Activated T-helper 17 cell treated with anti-CD3 and anti-CD28 coated beads, Interleukin-2, amount 50 U/mL, for 72 hours (primary cell): ENCODE measurements around the gene NOXO1. TPM values are rescaled to one million over a fixed set of nuclear protein-coding genes. Genes with fewer than 3 reads are reported as not detected.
A peak's percentile ranks its signal among the peaks of the same experiment; 100 is the strongest.

Source experiments
- ATAC-seq: fragments of 150-1000 bp; cut with Tn5 transposase; replicated peaks from 2 replicates; pipeline ENCODE4 v1.10.0; 2021; ENCODE audit warnings: mild to moderate bottlenecking, moderate library complexity
- H3K27ac Mint-ChIP-seq: one replicate; pipeline ENCODE4 v1.8.0; 2022; ENCODE audit warnings: mixed read lengths
- H3K27me3 Mint-ChIP-seq: one replicate; pipeline ENCODE4 v1.8.0; 2022; ENCODE audit warnings: mixed read lengths
- H3K36me3 Mint-ChIP-seq: one replicate; pipeline ENCODE4 v1.8.0; 2022; ENCODE audit warnings: low read depth, mild to moderate bottlenecking, mixed read lengths
- H3K4me1 Mint-ChIP-seq: one replicate; pipeline ENCODE4 v1.8.0; 2022; ENCODE audit warnings: mixed read lengths
- H3K4me3 Mint-ChIP-seq: one replicate; pipeline ENCODE4 v1.8.0; 2022; ENCODE audit warnings: mild to moderate bottlenecking, mixed read lengths
- H3K9me3 Mint-ChIP-seq: one replicate; pipeline ENCODE4 v1.8.0; 2022; ENCODE audit warnings: mixed read lengths
- total RNA-seq, 2 donors: library from RNA; stranded (reverse); gene quantifications; one replicate each; pipeline ENCODE4 v1.2.3, GENCODE V29; 2022

Gene NOXO1
- total RNA-seq, 2 donors from 2014 or later: 1.0 TPM; not detected in 1

DNA sequence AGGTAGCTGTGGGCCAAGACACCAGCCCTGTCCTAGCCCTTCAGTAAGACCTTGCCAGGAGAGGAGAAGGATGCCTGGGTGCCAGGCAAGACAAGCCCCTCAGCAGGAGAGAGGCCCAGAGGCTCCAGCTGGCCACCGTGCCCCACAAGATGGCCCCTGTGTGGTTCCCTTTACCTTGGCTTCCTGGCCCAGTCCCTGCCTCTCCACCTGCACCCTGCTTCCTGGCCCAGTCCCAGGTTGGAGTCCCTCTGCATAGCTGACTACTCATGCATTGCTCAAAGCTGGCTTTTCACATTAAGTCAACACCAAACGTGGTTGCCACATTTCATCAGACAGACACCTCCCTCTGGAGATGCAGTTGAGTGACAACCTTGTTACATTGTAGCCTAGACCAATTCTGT is 12.5 kb upstream of the NOXO1 start:
- Mint-ChIP-seq H3K27ac (no peak overlapping the region), H3K4me3 (no peak overlapping the region), H3K4me1 (no peaks in the 10 kb centered on the region), H3K36me3 (peaks cover 17% of the 10 kb centered on the region), H3K27me3 (peaks cover 3% of the 10 kb centered on the region), H3K9me3 (no peaks in the 10 kb centered on the region)
- ATAC-seq: peak; percentile 29

DNA sequence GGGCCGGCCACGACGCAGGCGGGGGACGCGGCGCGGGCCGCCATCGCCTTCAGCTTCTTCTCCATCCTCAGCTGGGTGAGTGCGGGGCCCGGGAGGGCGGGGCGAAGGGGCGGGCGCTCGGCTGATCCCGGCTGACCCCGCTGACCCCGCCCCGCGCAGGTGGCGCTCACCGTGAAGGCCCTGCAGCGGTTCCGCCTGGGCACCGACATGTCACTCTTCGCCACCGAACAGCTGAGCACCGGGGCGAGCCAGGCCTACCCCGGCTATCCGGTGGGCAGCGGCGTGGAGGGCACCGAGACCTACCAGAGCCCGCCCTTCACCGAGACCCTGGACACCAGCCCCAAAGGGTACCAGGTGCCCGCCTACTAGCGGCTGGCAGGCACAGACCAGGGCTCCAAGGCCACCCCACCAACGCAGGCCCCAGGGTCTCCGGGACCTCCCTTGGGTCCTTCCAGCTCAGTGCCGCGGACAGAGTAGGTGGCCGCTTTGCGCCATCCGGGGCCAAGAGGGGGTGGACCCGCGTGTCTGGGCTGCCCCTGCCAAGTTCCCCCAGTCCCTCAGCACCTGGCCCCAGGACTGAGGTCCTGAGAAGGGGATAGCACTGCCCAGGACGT is 11.5 kb upstream of the NOXO1 start:
- H3K36me3 Mint-ChIP-seq: peaks cover 7% of the 10 kb centered on the region
- H3K27ac Mint-ChIP-seq: no peak overlapping the region
- H3K4me1 Mint-ChIP-seq: no peaks in the 10 kb centered on the region
- H3K27me3 Mint-ChIP-seq: peaks cover 7% of the 10 kb centered on the region
- no peaks in the 10 kb centered on the region for H3K9me3 Mint-ChIP-seq
- H3K4me3 Mint-ChIP-seq: no peak overlapping the region
- ATAC-seq: no peak

DNA sequence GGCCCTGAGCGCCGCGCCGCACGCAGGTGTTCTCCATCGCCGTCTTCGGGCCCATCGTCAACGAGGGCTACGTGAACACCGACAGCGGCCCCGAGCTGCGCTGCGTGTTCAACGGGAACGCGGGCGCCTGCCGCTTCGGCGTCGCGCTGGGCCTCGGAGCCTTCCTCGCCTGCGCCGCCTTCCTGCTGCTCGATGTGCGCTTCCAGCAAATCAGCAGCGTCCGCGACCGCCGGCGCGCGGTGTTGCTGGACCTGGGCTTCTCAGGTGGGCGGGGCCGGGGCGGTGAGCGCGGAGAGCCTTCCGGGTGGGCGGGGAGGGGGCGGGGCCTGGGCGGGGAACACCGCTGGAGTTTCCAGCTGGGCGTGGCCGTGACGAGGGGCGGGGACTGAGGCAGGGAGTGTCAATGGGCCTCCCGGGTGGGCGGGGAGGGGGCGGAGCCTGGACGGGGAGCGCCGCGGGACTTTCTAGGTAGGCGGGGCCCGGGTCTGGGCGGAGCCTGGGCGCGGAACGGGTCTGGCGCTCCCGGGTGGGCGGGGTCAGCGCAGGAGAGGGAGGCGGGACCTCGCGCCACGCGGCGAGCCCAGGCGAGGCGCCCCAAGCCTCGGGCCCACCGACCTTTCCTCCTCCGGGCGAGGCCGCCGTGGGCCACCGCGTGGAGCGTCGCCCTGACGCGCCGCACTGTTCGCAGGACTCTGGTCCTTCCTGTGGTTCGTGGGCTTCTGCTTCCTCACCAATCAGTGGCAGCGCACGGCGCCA is 10.9 kb upstream of the NOXO1 start:
- Mint-ChIP-seq H3K27ac (no peak overlapping the region), H3K4me3 (peak overlapping the region; percentile 76), H3K4me1 (no peaks in the 10 kb centered on the region), H3K27me3 (peaks cover 7% of the 10 kb centered on the region), H3K9me3 (no peaks in the 10 kb centered on the region), H3K36me3 (peaks cover under 1% of the 10 kb centered on the region)
- ATAC-seq: peak; percentile 67

DNA sequence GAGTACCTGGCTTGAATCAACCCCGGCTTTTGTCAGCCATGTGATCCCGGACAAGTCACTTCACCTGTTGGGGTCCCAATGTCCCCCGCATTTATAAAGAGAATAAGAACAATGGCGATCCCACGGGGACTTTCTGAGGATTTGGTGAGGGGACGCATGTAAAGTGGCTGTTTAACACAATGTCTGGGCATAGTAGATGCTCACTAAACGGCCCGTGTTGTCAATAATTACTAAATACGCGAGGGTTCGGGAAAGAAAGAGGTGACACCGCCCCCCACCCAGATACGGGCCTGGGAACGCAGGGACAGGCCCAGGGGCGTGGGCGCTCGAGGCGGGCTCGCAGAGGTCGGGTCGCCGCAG is 10.3 kb upstream of the NOXO1 start:
- Mint-ChIP-seq H3K27me3 (peaks cover 7% of the 10 kb centered on the region), H3K27ac (peak overlapping the region; percentile 48), H3K4me3 (peak overlapping the region; percentile 76), H3K4me1 (no peaks in the 10 kb centered on the region), H3K36me3 (no peaks in the 10 kb centered on the region), H3K9me3 (no peaks in the 10 kb centered on the region)
- ATAC-seq: no peak

DNA sequence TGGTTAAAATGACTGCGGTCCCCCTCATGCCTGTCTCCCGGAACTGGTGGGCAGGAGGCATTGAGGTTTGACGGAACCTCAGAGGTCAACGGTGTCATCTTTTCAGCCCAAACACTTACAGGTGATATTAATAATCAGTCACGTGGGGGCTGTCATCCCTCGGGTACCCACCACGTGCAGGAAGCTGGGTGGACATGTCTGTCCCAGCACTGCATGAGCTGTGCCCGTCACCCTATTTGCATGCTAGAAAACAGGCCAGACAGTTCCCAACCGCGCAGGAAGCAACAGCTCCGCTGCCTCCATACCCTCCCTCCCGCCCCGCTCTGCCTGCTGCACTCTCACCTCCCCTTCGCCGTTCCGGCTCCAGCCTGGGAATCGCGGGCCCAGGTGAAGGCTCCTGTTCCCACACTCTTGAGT is 9.9 kb upstream of the NOXO1 start:
- peak; percentile 60 for ATAC-seq
- H3K27ac Mint-ChIP-seq: peak overlapping the region; percentile 48
- no peaks in the 10 kb centered on the region for H3K36me3 Mint-ChIP-seq
- no peaks in the 10 kb centered on the region for H3K9me3 Mint-ChIP-seq
- no peaks in the 10 kb centered on the region for H3K4me1 Mint-ChIP-seq
- H3K4me3 Mint-ChIP-seq: peak overlapping the region; percentile 76
- H3K27me3 Mint-ChIP-seq: peaks cover 7% of the 10 kb centered on the region

DNA sequence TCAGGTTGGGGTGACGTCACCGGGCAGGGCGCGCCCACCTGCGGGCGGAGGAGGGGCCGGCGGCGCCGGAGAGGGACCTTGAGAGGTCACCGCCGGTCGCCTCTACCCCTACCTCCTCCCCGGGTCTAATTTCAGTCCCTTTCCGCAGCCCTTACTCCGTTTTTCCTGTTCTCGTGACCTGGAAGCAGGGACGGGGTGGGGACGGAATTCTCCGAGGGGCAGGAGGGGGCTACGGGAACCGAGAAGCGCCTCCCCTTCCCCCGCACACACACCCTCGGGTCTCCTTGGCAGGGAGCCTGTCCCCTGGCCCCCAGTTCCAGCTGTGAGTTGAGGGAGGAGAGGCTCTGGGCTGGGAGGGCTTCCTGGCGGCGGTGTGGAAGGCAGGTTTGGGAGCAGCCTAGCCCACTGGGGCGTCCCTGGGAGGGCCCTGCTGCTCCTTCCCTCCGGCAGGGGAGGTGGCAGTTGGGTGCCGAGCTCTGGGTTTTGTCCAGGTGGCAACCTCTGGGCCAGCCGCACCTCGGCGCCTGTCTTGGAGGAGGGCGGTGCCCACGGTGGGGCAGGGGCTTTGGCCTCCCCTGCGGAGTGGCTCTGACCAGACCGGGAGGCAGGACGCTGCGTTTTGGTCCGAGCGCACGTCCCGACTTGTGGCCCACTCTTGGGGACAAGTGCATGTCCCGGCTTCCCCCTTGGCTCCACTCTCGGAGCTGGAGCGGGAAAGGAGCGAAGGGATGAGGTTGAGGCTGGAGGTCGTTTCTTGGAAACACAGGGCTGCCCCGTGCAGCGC is 9.3 kb upstream of the NOXO1 start:
- Mint-ChIP-seq H3K9me3 (no peaks in the 10 kb centered on the region), H3K27me3 (peaks cover 7% of the 10 kb centered on the region), H3K4me3 (peak overlapping the region; percentile 76), H3K4me1 (no peaks in the 10 kb centered on the region), H3K36me3 (no peaks in the 10 kb centered on the region), H3K27ac (no peak overlapping the region)
- ATAC-seq: peak; percentile 16

DNA sequence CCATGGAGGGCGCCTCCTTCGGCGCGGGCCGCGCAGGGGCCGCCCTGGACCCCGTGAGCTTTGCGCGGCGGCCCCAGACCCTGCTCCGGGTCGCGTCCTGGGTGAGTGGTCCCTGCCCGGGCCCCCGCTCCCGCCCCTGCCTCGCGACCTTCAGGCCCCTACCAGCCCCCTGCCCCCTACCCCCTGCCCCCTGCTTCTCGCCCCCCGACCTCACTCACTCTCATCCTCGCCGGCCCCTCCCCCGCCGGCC is 8.8 kb upstream of the NOXO1 start:
- peaks cover 7% of the 10 kb centered on the region for H3K27me3 Mint-ChIP-seq
- no peak overlapping the region for H3K27ac Mint-ChIP-seq
- ATAC-seq: no peak
- no peaks in the 10 kb centered on the region for H3K4me1 Mint-ChIP-seq
- H3K4me3 Mint-ChIP-seq: peak overlapping the region; percentile 76
- no peaks in the 10 kb centered on the region for H3K9me3 Mint-ChIP-seq
- H3K36me3 Mint-ChIP-seq: no peaks in the 10 kb centered on the region

GRCh38 chr16:1989209-1990100 is 8.2 kb upstream of the NOXO1 start, which contains the start of gene SYNGR3:
SYNGR3 (plus strand) TSS chr16:1989970; CDS start chr16:1990103, 133 bp downstream.
- Mint-ChIP-seq H3K36me3 (no peaks in the 10 kb centered on the region), H3K27me3 (peaks cover 7% of the 10 kb centered on the region), H3K4me1 (no peaks in the 10 kb centered on the region), H3K9me3 (no peaks in the 10 kb centered on the region), H3K4me3 (peak within 1 kb of the TSS; percentile 76), H3K27ac (no peak within 1 kb of the TSS)
- no peak for ATAC-seq

GRCh38 chr16:1987198-1987597 is 5.9 kb upstream of the NOXO1 start:
- no peaks in the 10 kb centered on the region for H3K36me3 Mint-ChIP-seq
- H3K27me3 Mint-ChIP-seq: peaks cover 11% of the 10 kb centered on the region
- no peak for ATAC-seq
- H3K4me3 Mint-ChIP-seq: no peak overlapping the region
- H3K9me3 Mint-ChIP-seq: no peaks in the 10 kb centered on the region
- no peaks in the 10 kb centered on the region for H3K4me1 Mint-ChIP-seq
- no peak overlapping the region for H3K27ac Mint-ChIP-seq

GRCh38 chr16:1985466-1986150 is 4.3 kb upstream of the NOXO1 start:
- no peak overlapping the region for H3K27ac Mint-ChIP-seq
- H3K27me3 Mint-ChIP-seq: peaks cover 14% of the 10 kb centered on the region
- no peak for ATAC-seq

DNA sequence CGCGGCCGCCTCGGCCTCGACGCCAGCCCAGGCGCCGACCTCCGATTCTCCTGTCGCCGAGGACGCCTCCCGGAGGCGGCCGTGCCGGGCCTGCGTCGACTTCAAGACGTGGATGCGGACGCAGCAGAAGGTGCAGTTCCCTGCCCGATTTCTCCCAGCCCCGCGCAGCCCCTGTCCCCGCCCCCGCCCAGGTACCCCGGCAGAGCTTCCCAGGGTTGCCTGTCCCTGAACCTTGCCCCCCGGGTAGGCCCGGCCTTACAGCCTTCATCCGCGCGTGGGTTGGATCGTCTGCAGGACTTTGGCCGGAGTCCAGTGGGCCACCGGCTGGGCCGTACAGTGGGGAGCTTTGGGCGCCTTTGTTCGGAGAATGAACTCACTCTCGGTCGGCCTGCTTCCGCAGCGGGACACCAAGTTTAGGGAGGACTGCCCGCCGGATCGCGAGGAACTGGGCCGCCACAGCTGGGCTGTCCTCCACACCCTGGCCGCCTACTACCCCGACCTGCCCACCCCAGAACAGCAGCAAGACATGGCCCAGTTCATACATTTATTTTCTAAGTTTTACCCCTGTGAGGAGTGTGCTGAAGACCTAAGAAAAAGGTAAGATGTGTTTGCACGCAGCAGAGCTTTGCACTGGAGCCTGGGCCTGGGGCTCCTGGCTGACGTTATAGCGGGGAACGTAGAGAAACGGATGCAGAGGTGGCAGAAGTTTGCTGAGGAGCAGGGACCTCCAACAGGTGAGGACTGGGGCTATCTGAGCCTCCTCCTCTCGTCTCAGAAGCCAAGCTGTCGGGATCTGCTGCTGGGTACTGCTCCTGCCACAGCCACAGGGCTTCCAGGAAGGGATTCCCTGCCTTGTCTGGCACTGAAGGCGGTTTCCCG is 3.3 kb upstream of the NOXO1 start:
- Mint-ChIP-seq H3K4me1 (no peaks in the 10 kb centered on the region), H3K9me3 (no peaks in the 10 kb centered on the region), H3K27me3 (peaks cover 14% of the 10 kb centered on the region), H3K27ac (peak overlapping the region; percentile 61), H3K4me3 (peak overlapping the region; percentile 79), H3K36me3 (no peaks in the 10 kb centered on the region)
- peak; percentile 34 for ATAC-seq

More at GRCh38 chr16:1985466-1986150, 4.3 kb upstream of the NOXO1 start:
- Mint-ChIP-seq H3K9me3 (no peaks in the 10 kb centered on the region), H3K4me1 (no peaks in the 10 kb centered on the region), H3K4me3 (peak overlapping the region; percentile 79), H3K36me3 (no peaks in the 10 kb centered on the region)

DNA sequence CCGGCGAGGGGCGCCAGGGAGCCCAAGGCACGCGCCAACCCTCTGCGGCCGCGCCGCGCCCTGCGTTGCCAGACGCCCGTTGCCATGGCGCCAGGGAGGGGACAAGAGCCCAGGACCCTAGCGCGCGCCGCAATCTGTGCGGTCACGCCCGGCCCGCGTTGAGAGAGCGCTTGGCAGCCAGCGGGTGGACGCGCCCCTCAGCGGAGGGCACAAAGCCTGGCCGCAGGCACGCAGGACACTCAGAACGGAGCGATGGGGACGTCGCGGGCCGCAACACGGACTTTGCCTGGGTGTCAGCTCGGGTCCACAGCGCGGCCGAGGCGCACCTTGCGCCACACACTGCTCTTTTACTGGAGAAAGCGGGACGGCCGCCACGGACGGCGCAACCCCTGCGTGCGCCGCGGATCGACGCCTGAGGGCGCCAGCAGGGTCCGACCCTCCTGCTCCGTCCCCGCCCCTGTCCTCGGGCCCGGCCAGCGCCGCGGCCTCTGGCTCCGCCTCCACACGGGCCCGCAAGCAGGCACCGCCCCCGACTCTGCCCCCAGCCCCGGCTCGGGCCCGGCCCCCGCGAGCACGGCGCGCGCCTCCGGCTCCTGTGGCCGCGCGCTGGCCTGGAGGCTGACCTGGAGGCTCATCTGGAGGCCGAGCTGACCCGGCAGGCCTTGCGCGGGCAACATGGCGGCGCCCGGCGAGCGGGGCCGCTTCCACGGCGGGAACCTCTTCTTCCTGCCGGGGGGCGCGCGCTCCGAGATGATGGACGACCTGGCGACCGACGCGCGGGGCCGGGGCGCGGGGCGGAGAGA is 2.5 kb upstream of the NOXO1 start, which contains the start of gene GFER:
GFER (plus strand) TSS at position 650 of the 803 bp plus-strand sequence; CDS start at position 676, 26 bp downstream.
- no peaks in the 10 kb centered on the region for H3K9me3 Mint-ChIP-seq
- ATAC-seq: peak; percentile 92
- no peaks in the 10 kb centered on the region for H3K4me1 Mint-ChIP-seq
- H3K27ac Mint-ChIP-seq: peak within 1 kb of the TSS; percentile 61
- H3K27me3 Mint-ChIP-seq: peaks cover 11% of the 10 kb centered on the region
- H3K4me3 Mint-ChIP-seq: peak within 1 kb of the TSS; percentile 79
- H3K36me3 Mint-ChIP-seq: peaks cover 2% of the 10 kb centered on the region
